SKM-1 (cell line): ENCODE measurements around the gene SORBS1.

Experiments
- DNase-seq: peaks from one replicate; lab custom pipeline; 2025; ENCODE audit not compliant: unreplicated experiment; lab: John Stamatoyannopoulos, UW

Gene SORBS1

DNA sequence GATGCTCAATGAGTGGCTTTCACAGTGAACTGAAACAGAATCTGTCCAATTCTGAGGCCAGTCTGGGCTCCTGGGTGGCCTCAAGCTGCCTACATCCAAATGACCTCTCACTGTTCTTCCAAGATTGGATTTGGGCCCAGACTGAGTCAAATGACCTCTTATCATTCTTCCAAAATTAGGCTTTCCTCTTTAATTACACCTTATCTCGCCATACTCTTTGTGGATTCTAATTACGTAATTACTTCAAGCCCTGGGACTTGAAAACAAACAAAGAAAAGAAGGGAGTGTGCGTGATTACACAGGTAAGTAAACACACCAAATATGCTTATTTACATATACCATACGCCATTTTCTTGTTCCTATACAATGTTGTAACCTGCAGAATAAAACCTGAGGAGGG lies 18.8 kb downstream of the SORBS1 start:
- DNase-seq, result no peak

- no peak for DNase-seq
Observed at GRCh38 chr10:95540514-95541052, 20.6 kb downstream of the SORBS1 start.

DNA sequence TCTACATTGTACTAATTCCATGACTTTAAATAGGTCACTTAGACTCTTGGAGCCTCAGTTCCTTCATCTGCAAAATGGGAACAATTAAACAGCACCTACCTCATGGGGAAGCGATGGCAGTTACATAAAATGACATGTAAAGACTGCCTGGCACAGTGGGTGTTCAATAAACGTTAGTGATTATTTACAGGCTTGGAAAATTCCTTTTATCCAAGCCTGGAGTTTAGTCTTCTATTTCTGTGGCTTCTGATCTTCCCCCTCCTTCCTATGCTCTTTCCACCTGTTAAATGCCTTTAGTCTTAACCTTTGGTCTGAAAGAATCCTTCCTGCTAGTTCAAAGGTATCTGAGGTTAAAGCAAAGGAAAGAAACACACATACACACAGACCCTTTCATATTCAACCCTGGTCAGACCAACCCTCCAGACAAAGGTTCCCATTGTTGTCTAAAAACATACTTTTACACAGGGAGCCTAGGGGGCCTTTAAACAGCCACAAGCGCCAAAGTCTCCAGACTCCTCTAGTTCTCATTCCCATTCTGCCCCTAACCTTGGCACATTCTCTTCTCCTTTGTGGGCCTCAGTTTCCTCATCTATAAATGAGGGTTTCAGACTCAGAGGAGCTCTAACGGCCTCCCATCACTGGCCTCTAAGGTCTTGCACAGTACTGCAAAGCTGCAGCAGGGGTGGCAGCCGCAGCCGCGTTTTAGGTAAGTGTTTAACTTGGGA lies 21.4 kb downstream of the SORBS1 start:
- no peak for DNase-seq

GRCh38 chr10:95538412-95538811 lies 22.8 kb downstream of the SORBS1 start:
- DNase-seq, result no peak

DNA sequence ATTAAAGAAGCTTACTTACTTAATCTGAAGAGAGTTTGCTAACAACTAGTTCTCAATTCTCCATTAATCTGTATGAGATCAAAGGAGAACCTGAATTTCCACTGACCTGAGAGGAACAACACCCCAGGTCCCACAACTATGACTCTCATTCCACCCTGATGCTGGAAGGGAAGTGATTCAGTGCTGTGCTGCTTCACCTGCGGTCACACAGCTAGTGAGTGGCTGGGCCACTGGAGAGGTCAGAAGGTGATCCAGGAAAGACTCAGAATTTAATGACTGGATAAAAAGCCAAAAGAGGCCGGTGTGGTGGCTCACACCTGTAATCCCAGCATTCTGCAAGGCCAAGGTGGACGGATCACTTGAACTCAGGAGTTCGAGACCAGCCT lies 23.6 kb downstream of the SORBS1 start:
- DNase-seq, result no peak

GRCh38 chr10:95536894-95537541 lies 24.2 kb downstream of the SORBS1 start:
- no peak for DNase-seq

DNA sequence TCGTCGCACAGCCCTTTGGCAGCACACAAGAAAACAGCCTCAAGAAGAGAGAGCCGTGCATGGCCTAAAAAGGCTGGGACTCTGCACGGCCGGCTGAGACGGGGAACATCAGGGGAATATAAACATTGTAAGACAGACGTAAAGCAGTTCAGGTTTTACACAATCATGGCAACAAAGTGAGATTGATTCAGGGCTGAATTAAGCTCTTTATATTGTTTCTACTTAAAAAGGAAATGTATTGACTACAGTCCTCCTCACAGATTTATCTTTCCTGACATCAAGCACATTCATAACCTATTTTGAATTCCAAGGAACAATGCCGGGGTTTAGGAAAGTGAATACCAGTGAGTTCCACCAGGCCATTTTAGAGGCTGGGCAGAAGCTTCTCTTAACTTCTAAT lies 25.2 kb downstream of the SORBS1 start:
- no peak for DNase-seq

DNA sequence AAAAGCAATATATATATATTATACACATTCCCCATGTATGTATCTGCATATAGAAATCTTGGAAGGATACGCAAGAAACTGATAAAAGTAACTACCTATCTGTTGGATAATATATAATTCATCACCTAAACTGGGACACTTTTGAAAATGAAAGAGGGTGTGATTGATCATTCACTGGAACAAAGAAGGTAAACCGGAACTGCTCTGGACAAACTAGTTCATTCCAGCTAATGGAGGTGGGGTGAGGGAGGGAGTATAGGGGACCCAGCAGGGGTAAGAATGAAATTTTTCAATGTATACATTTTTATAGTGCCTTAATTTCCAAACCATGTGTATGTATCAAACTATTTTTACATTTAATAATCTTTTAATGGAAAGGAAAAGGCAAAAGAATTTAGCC lies 25.6 kb downstream of the SORBS1 start:
- no peak for DNase-seq

DNA sequence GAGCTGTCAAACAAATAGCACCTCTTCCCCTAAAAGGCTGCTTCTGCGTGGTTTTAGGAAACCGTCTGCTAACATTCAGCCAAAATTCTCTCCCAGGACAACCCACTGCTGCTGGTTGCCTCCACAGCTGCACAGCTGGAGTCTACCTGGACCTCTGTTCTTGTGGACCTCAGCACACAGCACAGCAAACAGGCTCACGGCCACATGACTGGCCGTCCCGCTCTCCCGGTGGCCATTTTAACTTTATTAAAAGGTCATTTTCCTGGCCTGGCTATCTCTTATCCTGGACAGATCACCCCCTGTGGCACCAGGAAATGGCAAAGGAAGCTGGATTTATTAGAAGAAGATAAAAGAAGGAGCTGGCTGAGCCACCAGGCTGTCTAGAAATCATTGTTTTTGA lies 27.6 kb downstream of the SORBS1 start:
- no peak for DNase-seq

GRCh38 chr10:95532536-95532935 lies 28.6 kb downstream of the SORBS1 start:
- no peak for DNase-seq

GRCh38 chr10:95531994-95532399 lies 29.2 kb downstream of the SORBS1 start:
- DNase-seq, result peak; percentile 67

GRCh38 chr10:95531058-95531809 lies 29.9 kb downstream of the SORBS1 start:
- DNase-seq, result no peak

DNA sequence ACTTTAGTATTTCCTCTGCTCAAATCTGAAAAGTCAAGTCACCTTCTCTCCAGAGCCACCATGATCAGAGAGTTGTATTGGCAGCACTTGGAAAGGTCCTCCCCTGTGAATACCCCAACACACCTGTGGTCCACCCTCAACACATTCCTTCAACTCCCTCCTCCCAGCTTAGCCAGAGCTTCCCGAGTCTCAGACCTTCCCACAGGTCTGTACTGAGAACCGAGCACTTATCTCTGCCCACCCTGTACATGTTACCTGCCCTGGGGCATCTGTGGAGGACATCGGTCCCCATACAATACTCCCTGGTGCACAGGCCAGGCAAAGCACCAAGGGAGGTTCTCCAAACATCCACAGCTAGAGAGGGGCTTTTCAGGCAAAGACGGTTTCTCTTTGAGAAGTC lies 30.6 kb downstream of the SORBS1 start:
- DNase-seq, result no peak

DNA sequence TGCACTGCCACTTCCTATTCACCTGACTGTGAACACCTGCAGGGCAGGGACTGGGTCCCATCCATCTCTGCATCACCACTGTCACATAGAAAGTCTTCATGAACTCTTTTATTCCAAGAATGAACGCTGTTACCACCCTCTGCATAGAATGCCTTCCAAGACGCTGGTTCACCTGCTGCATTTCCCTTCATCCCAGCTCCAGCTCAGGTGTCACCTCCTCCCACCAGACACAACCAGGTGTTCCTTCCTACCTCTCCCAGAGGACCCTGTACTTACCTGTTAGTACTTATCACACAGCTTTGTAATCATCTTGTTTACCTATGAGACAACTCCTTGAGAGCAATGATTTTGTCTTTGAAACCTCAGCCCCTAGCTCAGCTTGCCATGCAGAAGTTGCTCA lies 31.1 kb downstream of the SORBS1 start:
- no peak for DNase-seq

- no peak for DNase-seq
Observed at GRCh38 chr10:95526044-95526443, 35.1 kb downstream of the SORBS1 start.

GRCh38 chr10:95525033-95525418 lies 36.1 kb downstream of the SORBS1 start:
- DNase-seq, result no peak

DNA sequence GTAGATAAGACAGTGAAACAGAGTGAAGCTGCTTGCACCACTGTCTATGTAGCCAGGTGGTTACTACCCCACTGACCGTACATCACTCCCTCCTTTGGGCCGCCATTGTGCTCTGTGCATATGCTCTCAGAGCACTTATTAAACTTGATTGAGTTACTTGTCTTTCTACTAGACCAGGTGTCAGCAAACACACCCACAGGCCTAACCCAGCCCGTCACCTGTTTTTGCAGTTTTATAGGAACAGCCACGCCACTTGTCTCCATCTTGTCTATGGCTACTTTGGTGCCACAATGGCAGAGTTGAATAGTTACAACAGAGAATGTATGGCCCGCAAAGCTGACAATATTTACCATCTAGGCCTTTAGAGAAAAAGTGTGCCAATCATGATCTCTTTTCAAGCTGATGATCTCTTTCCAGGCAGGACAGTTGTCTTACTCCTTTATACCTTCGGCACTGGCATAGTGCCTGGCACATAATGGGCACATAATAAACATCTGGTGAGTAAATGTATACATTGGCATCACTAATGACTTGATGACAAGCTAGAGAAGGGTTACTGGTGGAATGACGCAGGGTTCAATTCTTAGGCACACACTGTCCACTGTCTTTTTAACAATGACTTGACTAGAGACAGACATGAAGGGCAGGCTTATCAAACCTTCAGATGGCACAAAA lies 36.7 kb downstream of the SORBS1 start:
- no peak for DNase-seq

GRCh38 chr10:95522117-95522516 lies 39.1 kb downstream of the SORBS1 start:
- DNase-seq, result no peak

DNA sequence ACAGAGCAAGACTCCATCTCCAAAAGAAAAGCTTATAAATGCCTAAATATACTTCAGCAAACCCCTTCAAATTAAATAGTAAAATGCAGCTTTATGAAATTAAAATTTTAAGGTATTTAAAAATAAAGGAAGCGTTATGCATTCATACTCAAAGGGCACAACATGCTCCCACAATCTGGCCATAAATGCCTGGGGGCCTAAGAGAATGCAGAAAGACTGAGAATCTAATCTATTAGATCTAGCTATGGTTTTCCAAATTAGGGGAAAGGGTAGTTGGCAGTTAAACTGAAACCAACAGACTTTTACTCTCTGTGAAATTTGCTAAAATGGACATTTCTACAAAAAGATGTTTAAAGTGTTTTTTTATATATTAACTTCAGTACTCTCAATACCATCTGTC lies 40.6 kb downstream of the SORBS1 start:
- no peak for DNase-seq

DNA sequence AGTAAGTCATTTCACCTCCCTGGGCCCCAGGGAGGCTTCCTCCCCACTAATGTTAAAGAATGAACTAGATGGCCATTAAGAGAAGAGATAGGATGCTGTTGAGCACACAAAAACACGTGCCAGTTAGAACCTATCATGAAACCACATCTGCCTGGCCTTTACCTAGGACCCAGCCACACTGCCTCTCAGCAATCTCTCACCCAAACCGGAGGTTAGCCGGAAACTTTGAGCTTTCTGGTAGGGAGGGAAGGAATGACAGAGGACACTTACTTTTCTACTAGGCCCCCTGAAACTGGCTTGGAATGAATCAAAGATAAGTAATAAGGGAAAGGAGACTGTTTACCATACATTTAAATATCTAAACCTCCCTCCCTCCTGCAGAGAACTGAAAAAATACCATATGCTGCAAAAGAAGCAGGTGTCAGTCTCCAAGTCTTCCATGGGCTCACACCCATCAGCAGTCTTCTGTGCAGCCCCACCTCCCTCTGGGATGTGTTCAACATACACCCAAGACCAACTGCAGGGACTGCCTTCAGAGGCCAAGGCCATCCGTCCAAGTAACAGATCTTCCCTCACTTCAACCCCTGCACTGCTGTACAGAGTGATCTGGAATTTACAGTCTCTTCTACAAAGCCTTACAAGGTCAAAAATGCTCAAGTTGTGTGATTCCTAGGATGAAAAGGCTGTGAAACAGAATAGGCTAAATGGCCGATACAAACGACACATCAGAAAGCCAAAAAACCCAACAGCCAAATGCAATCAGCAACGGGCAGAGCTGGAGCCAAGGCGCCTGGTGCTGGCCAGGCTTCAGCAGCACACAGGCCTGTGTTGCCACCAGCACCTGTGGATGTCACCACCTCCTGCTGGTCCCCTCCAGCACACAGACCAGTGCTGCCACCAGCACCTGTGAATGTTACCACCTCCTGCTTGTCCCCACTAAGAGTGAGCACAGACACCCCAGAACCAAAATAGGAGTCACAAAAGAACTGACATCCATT lies 42.4 kb downstream of the SORBS1 start:
- DNase-seq, result no peak
